Heart left ventricle (tissue), 13 donors: Measurements from ENCODE around the gene PLEKHM3.

Source experiments
- POLR2A ChIP-seq, 2 donors: fragments of 450-650 bp; IDR thresholded peaks; one replicate each; pipeline ENCODE4 v1.6.1; 2017; ENCODE audit warnings: antibody characterized with exemption in 2 of 2, mild to moderate bottlenecking in 2 of 2, moderate library complexity in 2 of 2
- TF ChIP-seq, protein P1 (sequence below), 12 donors: fragments of 200-600 bp; sonication (generic) in 4 of 12; IDR thresholded peaks; one replicate each; pipeline versions ENCODE4 v1.5.0 to v1.8.0; 2018 to 2022; ENCODE audit warnings: antibody characterized with exemption in 12 of 12, mild to moderate bottlenecking in 5 of 12
- donor health status: ischemic (EF 13 %, LVEDD 7.1; RV severe dilation, severe dysfunction).
- donor health status: DM: no; HTN: yes; CAD: no.
- donor health status: DM: no; HTN: no; CAD: no.
- donor health status: ischemic (EF 25% LVEDD 6.9; RV normal size, moderate dysfunction).
- donor health status: ischemic (EF 25% LVEDD 5.7; RV mildly dilated, moderate dysfunction).
- donor health status: ischemic (EF 35%, LVEDD 5.7; RV mildly dilated, moderate dysfunction).
- donor health status: nonischemic (EF 11% LVEDD 7.7; RV severe dilation, severe dysfunction).
- donor health status: DM: yes; HTN: yes; CAD: no.
- donor health status: PGD.
- donor health status: ischemic (EF 29% LVEDD 5.4; RV normal size, mild dysfunction).
- donor health status: nonischemic (EF 23%, LVEDD 6.1; RV moderate dilation, normal function).

DNA sequence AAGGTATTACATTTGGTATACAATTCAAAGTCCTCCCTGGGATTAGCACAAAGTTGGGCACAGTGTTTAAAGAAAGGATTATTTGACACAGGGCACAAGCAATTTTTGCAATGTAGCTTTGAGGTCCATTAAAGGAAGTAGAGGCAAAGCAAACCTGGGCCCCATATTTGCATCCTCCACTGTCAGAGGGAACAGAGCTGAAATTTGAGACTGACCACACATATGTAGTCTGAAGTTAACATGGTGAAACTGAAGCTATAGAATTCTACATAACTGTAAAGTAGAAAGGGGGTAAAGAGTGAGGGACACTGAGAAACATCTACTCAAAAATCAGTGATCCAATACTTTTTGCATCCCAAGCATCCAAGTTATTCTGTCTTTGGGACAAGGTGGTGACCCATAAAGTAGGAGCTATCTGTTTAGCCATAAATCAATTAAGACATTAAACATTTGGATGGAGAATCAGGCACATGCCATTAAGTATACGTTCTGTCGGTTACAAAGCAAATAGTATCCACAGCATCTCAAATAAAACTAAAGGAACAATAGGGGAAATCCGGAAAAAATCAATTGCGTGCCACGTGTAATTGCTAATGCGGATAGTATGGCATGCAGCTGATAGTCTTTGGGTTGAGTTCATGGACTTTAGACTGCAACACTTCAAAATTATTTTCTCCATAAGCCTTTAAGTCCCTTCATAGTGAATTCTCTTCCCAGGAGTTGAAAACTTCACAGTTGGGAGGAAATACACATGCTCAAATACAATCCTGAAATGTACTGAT lies 72.6 kb downstream of the PLEKHM3 start:
- TF ChIP-seq, protein P1, sequence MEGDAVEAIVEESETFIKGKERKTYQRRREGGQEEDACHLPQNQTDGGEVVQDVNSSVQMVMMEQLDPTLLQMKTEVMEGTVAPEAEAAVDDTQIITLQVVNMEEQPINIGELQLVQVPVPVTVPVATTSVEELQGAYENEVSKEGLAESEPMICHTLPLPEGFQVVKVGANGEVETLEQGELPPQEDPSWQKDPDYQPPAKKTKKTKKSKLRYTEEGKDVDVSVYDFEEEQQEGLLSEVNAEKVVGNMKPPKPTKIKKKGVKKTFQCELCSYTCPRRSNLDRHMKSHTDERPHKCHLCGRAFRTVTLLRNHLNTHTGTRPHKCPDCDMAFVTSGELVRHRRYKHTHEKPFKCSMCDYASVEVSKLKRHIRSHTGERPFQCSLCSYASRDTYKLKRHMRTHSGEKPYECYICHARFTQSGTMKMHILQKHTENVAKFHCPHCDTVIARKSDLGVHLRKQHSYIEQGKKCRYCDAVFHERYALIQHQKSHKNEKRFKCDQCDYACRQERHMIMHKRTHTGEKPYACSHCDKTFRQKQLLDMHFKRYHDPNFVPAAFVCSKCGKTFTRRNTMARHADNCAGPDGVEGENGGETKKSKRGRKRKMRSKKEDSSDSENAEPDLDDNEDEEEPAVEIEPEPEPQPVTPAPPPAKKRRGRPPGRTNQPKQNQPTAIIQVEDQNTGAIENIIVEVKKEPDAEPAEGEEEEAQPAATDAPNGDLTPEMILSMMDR (IDR thresholded peaks at IDR 0.05): no peak
- no peak for TF ChIP-seq POLR2A (IDR thresholded peaks at IDR 0.05)
